Measurements from ENCODE around the gene TANC2. TPM values are rescaled to one million over a fixed set of nuclear protein-coding genes. Genes with fewer than 3 reads are reported as not detected.

The TANC2 gene
- total and polyA plus RNA-seq, 9 of the 15 experiments (the other 6 are each of a cell fraction or from before 2014, with no cell fraction given) = 0.46 to 7.8 (median 4.5) TPM

DNA sequence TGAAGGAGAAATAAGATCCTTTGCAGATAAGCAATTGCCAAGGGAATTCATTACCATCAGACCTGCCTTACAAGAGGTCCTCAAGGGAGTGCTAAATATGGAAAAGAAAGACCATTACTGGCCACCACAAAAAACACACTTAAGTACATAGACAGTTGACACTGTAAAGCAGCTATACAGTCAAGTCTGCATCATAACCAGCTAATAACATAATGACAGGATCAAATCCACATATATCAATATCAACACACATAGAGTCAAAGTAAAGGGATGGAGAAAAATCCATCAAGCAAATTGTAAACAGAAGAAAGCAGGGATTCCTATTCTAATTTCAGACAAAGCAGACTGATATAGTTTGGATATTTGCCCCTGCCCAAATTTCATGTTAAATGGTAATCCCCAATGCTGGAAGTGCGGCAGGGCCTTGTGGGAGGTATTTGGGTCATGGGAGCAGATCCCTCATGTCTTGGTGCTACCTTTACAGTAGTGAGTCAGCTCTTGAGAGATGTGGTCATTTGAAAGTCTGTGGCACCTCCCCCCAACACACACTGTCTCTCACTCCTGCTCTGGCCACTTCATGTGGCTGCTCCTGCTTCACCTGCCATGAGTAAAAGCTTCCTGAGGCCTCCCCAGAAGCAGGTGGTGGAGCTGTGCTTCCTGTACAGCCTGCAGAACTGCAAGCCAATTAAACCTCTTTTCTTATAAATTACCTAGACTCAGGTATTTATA, 32.8 kb downstream of the TANC2 start (continued):
- no peak for TF ChIP-seq ATF6 (CRISPR knock-in tag; IDR thresholded peaks at IDR 0.05)

DNA sequence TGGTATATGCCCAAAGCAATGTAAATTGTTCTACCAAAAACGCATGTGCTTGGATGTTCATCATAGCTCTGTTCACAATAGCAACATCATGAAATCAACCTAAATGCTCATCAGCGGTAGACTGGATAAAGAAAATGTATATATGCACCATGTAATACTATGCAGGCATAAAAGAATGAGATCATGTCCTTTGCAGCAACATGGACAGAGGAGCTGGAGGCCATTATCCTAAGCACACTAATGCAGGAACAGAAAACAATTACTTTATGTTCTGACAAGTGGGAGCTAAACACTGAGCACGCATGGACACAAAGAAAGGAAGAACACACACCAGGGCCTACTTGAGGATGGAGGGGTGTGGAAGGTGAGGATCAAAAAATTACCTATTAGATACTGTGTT, 33.7 kb downstream of the TANC2 start:
- intact Hi-C loops (cut with micrococcal nuclease) (no loop called here), in situ Hi-C loops (cut with MboI) (no loop called here)
- Histone ChIP-seq H3K36me3 (ENCODE audit: control insufficient read depth, insufficient read depth, low read length) (no peaks in the 10 kb centered on the region), H3K27ac (ENCODE audit: extremely low read depth, low read depth, low read length) (no peak overlapping the region), H3K9me3 (replicated peaks; ENCODE audit: control insufficient read depth, insufficient read depth, low read depth, low read length) (no peaks in the 10 kb centered on the region), H3K9me1 (ENCODE audit: control insufficient read depth, insufficient read depth, low read length) (no peaks in the 10 kb centered on the region), H3K4me1 (replicated peaks in 1 of 2; ENCODE audit: control insufficient read depth in 2 of 2, insufficient read depth in 2 of 2, low read length in 2 of 2) (peaks cover 0 to 8% of the 10 kb centered on the region in 2 experiments; a peak in 1 of 5 replicates), H3K4me3 (no peak overlapping the region), H4K20me1 (replicated peaks; ENCODE audit: control insufficient read depth, insufficient read depth, low read length) (no peaks in the 10 kb centered on the region), H3K79me2 (ENCODE audit: control insufficient read depth, insufficient read depth, low read length) (no peaks in the 10 kb centered on the region), H3K27me3 (ENCODE audit: control insufficient read depth in 2 of 2, insufficient read depth in 2 of 2, low read length in 2 of 2) (no peaks in the 10 kb centered on the region), H3K9ac (ENCODE audit: insufficient read depth in 1 of 2, low read depth in 2 of 2, low read length in 2 of 2) (no peak overlapping the region), H3K4me2 (ENCODE audit: insufficient read depth, low read length) (no peak overlapping the region), H2AFZ (ENCODE audit: low read depth, low read length) (no peak overlapping the region)
- TF ChIP-seq, protein P1, sequence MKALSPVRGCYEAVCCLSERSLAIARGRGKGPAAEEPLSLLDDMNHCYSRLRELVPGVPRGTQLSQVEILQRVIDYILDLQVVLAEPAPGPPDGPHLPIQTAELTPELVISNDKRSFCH (CRISPR knock-in tag; IDR thresholded peaks at IDR 0.05) = no peak
- TF ChIP-seq, protein P1 (tag; IDR thresholded peaks at IDR 0.05) = no peak
- CTCF ChIA-PET (ENCODE audit: low intra/inter-chr PET ratio) = no interaction called here
- ATAC-seq (no peak), DNase-seq (ENCODE audit: extremely low read depth in 1 of 4, low spot score in 3 of 4) (no peak), FAIRE-seq (no peak)
- no TSS peak for BruUV-seq (replicated peaks)
- POLR2A ChIA-PET = no interaction called here
- 49% methylated on average over 3 of the region's 3 CpGs for WGBS (ENCODE audit: insufficient coverage, low coverage, missing lambda C conversion rate)
